HG03571 (cell line): ENCODE data around the gene LENG8.

Source experiments
- ATAC-seq: cut with Tn5 transposase; IDR thresholded peaks from one replicate; pipeline ENCODE4 v1.9.1; 2021; ENCODE audit not compliant: unreplicated experiment

Gene LENG8

GRCh38 chr19:54448774-54449700, at the start of gene LENG8:
TSS of gene LENG8 (plus strand) at chr19:54449199. CDS start at chr19:54451345, 2,146 bp downstream.
- peak; percentile 75 for ATAC-seq

- ATAC-seq, result no peak
Observed at GRCh38 chr19:54400913-54401312, 48.1 kb upstream of the LENG8 start.

DNA sequence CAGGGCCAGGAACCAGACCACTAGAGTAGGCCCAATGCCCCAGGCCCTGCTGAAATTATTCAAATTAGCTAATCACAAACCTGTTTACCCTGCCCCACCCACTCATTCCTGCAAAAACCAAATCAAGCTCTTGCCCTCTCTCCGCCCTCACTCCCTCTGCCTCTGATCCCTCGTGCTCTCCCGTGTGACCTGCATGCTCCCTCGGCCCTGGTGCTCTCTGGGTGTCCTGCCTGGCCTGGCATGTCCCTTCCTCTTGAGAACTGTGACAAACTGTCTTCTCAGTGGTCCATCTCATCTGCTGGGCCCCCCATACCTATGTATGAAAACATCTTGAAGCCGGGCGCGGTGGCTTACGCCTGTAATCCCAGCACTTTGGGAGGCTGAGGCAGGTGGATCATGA, 45.9 kb upstream of the LENG8 start:
- ATAC-seq, result no peak

DNA sequence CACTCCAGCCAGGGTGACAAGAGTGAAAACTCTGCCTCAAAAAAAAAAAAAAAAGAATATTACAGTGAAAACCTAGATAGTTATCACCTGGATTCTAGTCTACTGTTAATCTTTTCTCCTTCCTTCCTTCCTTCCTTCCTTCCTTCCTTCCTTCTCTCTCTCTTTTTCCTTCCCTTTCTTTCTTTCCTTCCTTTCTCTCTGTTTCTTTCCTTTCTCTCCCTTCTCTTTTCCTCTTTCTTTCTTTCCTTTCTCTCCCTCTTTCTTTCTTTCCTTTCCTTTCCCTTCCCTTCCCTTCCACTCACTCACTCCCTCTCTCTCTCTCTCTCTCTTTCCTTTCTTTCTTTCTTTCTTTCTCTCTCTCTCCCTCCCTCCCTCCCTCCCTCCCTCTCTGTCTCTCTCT, 43.4 kb upstream of the LENG8 start:
- no peak for ATAC-seq

GRCh38 chr19:54407780-54408179, 41.2 kb upstream of the LENG8 start:
- ATAC-seq, result no peak

GRCh38 chr19:54408456-54409026, 40.5 kb upstream of the LENG8 start:
- ATAC-seq, result no peak

DNA sequence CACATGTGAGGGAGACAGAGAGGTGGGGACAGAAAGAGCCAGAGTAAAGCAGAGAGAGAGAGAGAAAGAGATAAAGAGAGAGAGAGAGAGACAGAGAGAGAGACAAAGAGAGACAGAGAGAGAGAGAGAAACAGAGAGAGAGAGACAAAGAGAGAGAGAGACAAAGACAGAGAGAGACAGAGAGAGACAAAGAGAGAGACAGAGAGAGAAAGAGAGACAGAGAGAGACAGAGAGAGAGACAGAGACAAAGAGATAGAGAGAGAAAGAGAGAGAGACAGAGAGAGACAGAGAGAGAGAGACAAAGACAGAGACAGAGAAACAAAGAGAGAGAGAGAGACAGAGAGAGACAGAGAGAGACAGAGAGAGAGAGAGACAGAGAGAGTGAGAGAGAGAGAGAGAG, 38.0 kb upstream of the LENG8 start:
- no peak for ATAC-seq

DNA sequence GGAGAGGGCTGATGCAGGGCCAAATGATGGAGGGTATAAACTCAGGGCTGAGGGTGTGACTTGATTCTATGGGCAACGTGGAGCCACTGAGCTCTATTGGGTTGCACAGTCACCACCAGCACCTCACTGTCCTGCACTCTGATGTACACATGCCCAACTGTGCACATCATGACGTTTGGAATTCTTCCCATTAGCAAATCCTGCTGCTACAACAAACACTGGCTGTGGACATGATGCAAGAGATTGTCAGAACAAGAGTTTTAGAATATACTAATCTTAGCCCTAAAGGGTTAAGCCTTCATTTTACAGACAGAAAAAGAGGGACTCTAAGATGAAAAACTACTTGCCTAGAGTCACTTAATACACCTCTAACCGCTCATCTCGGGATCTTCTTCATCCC, 36.1 kb upstream of the LENG8 start:
- no peak for ATAC-seq

DNA sequence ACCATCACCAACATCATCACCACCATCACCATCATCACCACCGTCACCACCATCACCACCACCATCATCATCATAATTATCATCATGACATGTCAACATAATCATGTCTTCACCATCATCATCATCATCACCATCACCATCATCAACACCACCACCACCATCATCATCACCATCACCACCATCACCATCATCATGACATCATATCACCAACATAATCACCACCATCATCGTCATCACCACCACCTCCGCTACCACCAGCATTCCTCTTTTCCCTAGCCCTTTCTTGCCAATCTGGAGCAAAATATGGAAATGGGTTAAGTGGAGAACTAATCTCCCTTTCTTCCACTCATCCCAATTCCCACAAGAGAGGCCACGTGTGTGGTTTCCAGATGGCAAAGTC, 34.8 kb upstream of the LENG8 start:
- no peak for ATAC-seq

DNA sequence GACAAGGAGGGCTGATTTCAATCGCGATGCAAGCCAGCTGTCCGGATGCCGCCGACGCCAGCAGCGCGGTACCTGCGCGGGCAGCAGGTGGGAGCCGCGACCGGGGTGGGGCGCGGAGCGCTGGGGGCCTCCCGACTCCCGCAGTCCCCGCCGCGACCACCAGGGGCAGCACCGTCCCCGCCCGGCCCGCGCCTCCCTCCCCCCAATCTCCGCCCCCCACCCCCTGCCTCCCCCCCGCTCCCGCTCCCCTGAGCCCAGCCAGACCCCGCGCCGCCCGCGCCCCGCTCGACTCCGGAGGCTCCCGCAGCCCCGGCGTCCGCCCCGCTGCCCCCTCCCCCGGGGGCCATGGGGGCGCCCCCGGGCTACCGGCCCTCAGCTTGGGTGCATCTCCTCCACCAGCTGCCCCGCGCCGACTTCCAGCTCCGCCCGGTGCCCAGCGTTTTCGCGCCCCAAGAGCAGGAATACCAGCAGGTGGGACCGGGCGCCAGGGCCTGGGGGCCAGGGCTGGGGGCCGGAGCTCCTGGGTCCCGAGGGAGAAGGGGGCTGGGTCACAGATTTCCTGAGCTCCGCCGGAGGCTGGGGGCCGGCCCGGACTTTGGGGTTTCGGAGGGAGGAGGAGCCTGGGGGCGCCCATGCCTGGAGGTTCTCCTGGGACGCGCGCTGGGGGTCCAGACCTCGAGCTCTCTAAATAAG, 33.6 kb upstream of the LENG8 start, which contains the start of gene TTYH1:
Gene TTYH1, plus strand, starts transcription at position 257 of the 693 bp plus-strand sequence. Its CDS starts 89 bp downstream, at position 346.
- ATAC-seq, result no peak

GRCh38 chr19:54415901-54416673, 32.9 kb upstream of the LENG8 start:
- ATAC-seq, result no peak

DNA sequence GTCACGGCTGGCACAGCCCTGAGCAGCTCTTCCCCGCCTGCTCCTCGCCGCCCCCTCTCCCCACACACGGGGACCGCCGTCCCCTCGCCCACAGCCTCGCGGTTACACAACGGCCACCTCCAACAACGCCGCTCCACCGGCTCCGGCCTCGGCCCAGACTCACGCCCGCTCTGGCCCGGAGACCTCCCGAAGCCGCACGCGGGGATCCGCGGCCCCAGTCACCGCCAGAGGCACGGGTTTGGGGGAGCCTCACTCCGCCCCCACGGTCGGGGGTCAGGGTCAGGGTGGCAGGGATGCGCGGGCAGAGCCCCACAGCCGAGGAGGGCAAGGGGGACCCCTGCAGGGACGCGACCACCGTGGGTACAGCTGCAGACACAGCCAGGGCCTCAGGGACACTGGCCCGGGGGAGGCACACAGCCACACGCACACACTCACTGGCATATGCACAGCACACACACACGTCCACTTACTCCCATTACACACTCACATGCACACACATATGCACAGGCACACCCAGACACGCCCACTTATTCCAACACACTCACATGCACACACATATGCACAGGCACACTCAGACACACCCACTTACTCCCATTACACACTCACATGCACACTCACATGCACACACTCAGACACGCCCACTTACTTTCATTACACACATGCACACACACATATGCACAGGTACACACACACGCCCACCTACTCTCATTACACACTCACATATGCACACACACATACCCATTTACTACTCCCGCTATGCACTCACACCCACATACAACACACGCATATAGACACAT, 32.1 kb upstream of the LENG8 start:
- ATAC-seq, result no peak

DNA sequence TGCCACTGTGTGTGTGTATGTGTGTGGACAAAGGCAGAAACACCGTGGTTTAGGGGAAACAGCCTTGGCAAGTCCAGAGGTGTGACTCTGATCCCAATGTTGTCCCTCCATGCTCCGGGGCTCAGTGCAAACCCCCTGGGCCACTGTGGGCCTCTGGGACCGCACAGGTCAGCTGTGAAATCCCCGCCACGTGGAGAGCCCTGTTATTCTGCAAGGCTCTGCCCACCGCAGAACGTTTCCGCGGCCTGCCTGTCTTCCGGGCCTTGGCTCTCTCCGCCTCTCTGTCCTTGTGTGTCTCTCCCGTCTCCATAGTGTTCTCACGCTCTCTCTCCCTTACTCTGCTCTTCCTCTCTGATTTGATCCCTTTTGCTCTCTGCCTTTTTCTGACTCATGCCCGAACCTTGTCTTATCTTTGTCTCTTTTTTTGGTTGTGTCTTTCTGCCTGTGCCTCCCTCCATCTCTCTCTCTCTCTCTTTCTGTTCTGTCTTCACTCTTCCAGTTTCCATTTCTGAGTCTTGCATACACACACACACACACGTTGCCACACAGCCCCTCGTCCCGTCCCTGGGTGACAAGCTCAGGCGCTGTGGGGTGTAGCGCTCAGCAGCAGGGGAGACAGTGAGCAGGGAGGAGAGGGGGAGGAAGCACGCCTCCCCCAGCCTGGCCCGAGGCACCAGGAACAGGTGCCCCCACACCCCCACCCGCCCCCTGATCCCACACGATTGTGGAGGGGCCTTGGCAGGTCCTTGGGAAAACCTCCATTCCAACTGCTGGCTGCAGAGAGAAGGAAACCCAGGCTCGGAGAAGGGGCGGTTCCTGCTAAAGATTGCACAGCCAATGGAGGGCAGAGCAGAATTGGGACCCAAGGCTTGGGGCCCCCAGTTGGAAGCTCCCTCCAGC, 30.7 kb upstream of the LENG8 start:
- ATAC-seq, result no peak

DNA sequence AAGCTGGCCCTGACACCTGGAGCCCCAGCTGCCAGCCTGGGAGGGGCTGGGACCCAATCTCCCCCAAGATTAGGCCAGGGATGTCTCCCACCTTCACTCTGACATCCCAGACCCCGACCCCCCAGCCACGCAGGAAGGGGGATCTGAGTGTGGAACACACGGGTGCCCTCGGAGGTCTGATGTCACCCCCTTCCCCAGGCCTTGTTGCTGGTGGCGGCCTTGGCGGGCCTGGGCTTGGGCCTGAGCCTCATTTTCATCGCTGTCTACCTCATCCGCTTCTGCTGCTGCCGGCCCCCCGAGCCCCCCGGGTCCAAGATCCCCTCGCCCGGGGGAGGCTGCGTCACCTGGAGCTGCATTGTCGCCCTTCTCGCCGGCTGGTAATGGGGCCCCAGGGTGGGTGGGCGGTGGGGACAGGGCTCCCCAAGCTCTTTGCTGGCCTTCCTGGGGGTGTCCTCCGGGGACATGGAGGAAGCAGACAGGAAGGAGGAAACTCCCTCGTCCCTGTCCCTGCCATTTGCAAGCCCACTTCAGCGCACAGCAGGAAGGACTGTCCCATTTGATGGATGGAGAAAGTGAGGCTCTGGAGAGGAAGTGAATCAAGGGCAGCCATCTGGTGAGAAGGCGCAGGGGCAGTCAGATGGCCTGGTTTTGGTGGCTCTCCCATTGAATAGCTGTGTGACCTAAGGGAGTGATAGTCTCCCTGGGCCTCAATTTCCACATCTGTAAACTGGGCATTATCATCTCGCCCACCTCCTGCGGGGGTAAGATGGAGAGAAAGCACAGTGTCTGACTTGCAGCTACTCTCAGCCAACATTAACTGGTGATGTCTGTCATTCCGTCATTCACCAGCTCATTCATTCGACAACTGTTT, 29.8 kb upstream of the LENG8 start:
- no peak for ATAC-seq

- no peak for ATAC-seq
Observed at GRCh38 chr19:54420068-54420382, 29.0 kb upstream of the LENG8 start.

- ATAC-seq, result no peak
Observed at GRCh38 chr19:54420383-54421168, 28.4 kb upstream of the LENG8 start.

GRCh38 chr19:54421169-54421516, 27.9 kb upstream of the LENG8 start:
- ATAC-seq, result no peak

DNA sequence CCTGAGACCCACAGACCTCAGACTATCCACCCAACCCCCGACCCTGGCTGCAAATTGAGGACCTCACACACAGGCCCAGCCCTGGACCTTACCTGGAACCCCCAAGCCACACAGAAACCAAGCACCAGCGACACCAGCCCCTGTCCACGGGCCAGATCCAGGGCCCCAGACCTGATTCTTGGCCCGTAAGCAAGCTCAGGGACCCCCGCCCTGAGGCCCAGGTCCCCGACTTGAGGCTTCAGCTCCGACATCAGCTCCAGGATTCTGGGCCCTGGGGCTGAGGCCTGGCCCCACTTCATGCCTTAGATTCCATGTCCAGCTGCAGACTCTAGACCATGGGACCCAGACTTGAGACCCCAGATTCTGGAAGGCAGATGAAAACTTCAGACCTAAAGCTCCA, 27.5 kb upstream of the LENG8 start:
- no peak for ATAC-seq
